Amniotic stem cell (primary cell): ENCODE measurements around the gene AP1S1.
"Not testable (repeated sequence)": the region's sequence is repeated elsewhere in the genome, so short reads cannot be mapped to it uniquely, and the experiment has no call there.

ENCODE experiments used
- DNase-seq: peaks from one replicate; lab custom pipeline; 2025; lab: John Stamatoyannopoulos, UW

The AP1S1 gene

DNA sequence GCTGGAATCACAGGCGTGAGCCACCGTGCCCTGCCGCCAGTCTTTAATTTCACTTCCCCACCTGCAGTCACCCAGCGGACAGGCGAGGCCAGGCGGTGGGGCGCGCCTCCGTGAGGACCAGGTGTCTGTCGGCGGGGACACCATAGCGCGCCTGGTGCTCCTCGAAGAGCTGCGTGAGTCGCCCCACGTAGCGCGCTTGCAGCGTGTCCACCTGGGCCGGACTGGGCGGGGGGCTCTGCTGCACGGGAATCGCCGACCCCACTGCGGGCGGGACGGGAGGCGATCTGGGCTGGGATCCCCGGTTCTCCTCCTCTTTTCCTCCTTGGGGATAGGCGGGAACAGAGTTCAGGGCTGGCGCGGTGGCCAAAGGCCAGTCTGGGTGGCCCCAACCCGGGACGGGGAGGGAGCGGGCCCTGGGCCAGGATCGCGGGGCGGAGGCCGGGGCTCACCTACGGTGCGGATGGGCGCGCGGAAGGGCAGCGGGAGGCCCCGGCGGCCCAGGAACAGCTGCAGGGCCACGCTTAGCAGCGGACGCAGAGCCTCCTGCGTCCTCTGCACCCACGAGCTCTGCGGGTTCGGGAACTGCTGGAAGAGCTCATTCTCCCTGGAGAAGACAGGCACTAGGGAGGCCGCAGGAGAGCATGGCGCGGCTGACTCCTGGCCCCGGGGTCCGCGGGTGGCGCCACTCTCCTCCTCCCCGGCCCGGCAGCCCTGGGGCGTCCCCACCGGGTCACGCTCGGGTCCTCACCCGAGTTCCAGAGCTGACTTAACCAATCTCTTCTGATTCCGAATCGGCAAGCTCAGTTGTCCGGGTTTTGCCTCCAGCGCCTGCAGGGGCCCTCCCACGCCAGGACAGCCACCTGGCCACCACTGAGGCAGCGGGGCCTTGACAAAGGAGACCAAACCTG, 47.7 kb downstream of the AP1S1 start:
- no peak for DNase-seq

DNA sequence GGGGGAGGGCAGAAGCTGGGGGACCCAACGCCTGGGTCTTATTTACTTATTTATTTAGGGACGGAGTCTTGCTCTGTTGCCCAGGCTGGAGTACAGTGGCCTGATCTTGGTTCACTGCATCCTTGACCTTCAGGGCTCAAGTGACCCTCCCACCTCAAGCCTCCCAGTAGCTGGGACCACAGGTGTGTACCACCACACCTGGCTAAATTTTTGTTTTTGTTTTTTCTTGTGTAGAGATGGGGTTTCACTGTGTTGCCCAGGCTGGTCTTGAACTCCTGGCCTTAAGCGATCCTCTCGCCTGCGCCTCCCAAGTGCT, 48.3 kb downstream of the AP1S1 start:
- DNase-seq: no peak

DNA sequence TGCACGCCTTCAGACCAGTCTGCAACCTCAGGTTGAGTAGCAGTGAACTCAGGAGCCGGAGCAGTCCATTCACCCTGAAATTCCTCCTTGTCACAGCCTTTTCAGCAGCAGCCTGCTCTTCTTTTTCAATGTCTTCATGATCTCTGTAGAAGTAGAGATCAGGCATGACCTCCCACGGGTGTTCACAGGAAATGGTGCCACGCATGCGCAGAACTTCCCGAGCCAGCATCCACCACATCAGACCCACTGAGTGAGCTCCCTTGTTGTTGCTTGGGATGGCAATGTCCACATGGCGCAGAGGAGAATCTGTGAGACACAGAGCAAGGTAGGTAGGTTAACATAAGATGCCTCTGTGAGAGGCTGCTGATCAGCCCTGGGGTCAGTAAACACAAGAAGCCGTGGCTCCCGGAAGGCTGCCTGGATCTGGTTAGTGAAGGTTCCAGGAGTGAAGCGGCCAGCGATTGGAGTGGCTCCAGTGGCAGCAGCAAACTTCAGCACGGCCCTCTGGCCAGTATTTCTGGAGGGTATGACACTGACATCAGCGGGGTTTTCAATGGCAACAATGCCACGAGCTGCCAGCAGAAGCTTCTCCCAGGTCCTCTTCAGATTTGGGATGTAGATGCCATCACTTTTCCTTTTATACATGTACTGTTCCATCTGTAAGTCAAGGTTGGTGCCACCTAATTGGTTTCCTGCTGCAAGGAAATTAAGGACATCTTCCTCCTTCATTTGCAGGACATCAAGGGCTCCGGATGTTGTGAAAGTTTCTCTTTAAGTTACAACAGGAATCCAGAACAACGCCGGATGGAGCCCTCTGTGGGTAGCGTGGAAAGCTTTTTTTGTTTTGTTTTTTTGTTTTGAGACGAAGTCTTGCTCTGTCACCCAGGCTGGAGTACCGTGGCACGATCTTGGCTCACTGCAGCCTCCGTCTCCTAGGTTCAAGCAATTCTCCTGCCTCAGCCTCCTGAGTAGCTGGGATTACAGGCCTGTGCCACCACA, 49.8 kb downstream of the AP1S1 start:
- DNase-seq: not testable (repeated sequence)

DNA sequence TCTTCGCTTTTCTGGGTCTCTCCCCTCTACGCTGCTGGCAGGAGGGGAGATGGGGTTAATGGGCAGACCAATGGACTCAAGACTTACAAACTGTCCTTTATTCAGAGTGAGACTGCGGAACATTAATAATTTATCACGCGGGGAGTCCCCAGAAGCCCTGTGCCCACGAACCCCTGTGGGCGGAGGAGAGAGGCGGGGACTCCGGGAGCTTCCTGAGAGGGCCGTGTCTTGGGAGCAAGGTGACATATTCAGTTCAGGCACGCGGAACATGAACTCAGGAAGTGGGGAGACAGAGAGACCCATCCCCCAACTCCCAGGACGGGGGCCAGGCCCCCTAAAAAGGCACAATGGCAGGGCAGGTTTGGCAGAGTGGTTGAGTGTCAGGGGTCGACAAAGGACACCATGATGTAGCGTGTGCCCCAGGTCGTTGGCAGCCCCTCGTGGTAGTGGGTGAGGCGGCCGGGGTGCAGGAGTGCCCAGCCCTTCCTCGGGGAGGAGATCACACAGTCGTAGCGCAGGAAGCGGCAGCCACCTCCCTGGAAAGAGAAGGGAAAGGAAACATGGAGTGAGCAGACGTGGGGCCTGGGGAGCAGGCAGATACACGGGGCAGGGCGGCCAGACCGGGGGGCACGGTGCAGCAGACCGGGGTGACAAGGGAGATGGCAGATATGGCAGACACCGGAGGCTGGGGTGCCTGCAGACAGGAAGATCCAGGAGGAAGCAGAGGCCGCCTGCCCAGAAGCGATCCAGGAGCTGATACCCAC, 51.8 kb downstream of the AP1S1 start:
- DNase-seq: no peak

DNA sequence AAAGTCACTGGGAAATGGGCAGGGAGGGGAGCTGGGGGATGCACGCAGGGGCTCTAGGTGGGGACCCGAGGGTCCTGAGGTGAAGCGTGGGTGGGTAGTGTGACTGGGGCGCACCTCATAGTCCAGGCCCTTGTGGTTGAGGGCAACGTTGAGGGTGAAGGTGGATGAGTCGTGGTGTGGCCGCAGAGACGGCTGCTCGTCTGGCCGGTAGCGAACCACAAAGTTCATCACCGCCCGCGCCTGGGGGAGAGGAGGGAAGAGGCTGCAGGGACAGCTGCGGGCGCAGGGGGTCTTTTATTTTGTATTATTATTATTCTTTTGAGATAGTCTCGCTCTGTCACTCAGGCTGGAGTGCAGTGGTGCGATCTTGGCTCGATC, 52.4 kb downstream of the AP1S1 start:
- DNase-seq: no peak

DNA sequence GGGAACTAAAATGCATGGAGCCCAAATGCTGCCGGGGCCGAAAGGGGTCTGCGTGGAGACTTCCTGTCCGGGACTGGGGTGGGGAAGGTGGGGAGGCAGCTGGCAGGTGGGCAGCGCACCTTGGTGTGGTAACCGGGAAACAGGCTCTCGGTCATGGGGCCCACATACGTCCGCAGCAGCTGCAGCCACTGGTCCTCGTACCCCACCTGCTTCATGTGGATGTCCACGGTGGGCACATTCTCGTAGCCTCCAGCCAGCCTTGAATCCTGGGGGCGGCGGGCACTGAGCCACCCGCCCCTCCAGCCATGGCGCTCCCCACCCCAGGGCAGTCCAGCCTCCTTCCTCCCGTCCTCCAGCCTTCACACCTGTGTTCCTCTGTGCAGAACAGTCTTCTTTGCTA, 53.2 kb downstream of the AP1S1 start:
- DNase-seq: no peak

GRCh38 chr7:101208794-101209193, 54.5 kb downstream of the AP1S1 start:
- DNase-seq: no peak

DNA sequence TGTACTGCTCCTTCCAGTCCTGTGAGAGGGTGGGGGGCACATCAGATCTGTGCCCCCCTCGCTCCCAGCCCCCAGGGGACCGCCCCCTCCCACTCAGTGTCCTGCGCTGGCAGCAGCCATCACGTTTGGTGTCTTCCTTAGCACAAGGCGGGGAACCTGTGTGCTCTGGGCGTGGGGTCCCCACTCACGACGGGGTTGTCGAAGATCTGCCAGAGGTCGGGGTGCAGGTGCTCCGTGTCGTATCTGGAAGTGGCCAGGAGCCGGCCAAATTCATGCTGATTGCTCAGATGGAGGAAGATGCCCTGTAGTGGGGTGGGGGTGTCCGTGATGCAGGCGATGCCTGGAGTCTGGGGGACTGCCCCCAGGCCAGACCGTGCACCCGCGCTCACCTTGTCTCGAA, 55.9 kb downstream of the AP1S1 start:
- DNase-seq: no peak
